NCI-H524 treated with DMSO at 0.1 percent for 48 hours (cell line): ENCODE data around the gene LIF.
"Not testable (repeated sequence)": the region's sequence is repeated elsewhere in the genome, so short reads cannot be mapped to it uniquely, and the experiment has no call there.

Experiments used
- DNase-seq: peaks from one replicate; lab custom pipeline; 2025; lab: John Stamatoyannopoulos, UW

LIF gene

DNA sequence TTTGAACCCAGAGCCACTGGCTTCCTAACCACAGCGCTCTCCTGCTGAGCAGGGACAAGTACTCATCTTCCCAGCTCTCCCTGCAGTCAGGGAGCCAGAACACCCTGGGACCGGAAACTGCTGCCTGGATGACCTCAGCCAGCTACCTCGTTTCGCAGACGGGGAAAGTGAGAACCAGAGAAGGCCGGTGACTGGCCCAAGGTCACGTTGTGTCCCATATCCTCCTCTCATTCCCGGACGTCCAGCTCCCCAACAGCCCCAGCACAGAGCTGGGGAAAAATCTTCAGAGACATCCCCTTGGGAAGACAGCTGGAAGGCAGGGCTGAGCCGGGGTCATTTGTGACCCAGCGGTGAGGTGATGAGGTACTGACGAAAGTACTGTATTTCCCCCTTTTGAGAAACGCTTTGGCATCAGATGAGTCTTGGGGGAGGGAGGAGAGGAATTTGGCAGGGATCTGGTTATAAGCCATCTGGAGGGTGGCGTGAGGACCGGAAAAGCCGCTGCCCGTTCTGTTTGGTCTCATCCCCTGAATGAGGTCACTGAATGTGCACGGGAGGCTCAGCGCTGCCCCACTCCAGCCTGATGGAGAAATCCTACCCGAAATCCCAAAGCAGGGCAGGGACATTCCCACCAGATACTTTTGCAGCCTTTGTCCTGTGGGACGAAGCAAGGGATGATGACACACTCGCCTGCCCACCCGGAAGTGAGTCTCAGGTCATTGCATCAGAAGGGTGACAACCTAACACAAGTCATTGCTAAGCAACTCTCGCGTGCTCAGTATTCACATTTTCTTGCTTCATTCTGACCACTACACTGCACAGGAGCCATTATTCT is 41.1 kb downstream of the LIF start:
- DNase-seq, result no peak

DNA sequence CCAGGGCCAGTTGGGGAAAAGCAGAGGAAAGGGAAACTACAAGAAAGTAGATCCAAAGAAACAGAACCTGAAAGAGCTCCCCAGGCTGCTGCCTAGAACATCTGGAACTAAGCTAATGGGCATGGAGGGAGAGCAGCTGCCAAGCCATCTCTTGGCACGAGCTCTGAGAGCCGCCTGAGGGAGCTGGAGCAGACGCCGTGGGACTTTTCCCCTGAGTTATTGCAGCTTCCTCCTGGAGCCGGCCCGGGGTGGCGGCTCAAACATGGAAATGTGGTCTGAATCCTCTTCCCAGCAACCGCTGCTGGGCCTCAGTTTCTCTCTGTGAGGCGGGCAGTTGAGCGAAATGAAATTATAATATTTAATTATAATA is 41.8 kb downstream of the LIF start:
- no peak for DNase-seq

DNA sequence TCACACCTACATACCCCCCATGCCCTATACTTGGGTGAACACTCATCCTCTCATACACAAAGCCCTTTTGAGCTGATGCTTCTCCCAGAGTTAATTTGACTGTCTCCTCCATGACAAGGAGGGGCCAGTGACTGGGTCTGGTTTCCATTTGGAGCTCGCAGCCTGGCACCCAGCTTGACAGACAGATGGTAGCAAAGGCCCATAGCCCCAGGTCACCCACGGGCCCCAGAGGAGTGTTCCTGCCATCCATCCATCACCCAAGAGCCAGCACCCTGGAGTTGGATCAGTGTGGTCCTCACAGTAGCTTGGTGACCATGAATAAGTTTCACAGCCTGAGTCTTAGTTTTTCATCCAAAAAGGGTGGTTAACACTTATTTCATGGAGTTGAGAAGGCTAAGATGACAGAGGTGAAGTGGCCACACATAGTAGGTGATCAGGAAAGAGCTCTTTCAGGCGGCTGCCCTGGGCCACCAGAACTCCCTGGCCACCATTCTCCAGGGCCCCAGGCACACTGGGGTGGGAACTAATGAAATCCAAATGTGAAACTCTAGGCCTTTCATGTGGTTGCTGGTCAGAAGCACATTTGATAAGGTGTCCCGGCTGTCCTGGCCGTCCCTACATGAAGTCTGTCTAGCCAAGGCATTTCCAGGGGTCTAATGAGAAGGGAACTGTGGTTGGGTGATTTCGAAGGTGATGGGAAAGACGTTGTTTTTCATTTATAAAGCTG is 42.4 kb downstream of the LIF start:
- no peak for DNase-seq

DNA sequence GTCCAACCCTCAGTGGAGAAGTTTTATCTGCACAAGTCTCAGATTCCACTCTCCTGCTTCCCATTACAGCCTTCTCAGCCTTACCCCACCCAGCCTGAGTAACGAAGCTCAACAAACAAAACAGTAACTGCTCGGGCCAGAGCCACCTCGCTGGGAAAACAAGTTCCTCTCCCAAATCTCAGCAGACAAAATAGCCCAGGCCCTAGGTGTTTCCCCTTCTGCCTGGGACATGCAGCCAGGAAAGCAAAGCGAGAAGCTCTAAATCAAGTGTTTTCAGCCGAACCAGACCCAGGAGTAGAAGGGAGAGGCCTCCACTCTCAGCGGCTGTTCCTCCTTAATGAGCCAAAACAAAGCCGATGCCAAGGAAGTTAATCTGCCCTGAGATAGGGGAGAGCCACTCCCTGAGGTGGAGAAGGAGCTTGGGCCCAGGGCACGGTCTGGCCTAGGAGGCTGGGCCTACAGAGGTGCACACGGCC is 44.0 kb downstream of the LIF start:
- DNase-seq, result no peak

DNA sequence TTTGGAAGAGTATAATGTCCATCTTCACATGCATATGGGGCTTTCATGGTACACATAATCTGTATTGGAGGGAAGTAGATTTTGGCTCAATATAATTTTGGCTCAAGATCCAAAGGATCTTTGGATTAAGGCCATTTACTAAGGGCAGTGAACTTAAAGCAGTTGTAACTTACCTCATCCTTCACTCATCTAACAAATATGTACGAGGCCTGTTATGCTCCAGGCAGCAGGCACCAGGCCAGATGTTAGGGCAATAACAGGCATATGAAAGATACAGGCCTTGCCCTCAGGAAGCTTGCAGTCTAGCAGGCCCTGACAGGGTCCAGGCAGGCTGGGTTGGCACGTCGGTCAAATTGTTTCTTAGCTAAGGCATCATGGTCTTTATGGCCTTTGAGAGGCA is 44.6 kb downstream of the LIF start:
- DNase-seq, result no peak

DNA sequence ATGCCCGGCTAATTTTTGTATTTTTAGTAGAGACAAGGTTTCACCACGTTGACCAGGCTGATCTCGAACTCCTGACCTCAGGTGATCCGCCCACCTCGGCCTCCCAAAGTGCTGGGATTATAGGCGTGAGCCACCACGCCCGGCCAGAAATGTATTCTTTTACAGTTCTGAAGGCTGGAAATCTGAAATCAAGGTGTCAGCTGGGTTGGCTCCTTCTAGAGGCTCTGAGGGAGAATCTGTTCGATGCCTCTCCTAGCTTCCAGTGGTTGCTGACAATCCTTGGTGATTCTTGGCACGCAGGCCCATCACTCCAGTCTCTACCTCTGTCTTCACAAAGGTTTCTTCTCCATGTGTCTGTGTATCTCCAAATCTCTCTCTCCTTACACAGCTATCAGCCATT is 45.7 kb downstream of the LIF start:
- DNase-seq, result not testable (repeated sequence)

DNA sequence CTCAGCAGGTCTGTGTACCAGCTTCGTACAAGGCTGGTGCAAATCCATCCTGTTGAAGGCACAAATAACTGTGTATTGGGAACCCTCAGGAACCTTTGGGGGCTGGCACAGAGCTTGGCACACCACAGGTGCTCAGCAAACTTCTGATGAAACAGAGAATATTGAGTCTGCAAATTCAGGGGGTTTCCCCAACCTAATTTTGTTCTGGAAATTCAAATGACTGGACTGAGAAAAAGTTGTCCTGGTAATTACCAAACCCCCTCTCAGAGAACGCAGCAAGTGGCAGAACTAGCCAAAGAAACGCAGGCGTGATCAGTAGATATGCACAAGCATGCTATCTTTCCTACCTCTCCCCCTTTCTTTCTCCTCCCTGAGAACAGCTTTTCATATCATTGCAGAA is 47.6 kb downstream of the LIF start:
- no peak for DNase-seq

DNA sequence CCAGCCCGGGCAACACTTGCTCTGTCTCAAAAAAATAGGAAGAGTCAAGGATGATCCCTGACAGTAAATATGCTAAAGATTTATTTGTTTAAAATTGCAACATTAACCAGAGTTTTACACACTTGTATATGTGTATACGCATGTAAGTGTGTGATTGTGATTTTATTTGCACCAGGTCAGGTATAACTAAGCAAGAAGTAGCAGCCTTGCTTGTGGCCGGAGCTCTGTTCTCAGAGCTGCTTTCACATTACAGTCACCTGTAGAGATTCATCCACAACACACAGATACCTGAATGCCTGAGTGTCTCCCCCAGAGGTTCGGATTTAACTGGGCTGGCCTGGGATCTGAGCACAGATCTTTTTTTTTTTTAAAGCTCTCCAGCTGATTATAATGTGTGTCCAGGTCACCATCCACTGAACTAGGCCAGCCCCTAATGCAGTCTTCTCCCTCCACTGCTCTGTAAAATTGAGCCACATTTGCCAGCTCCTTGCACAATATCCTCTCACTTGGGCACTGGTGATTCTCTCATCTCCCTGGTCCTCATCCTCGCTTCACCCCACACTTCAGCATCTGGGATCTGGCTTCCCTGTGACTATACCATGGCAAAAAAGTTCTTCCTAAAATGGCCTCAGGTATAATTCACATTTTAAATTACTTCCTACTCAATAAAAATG is 48.3 kb downstream of the LIF start:
- no peak for DNase-seq

DNA sequence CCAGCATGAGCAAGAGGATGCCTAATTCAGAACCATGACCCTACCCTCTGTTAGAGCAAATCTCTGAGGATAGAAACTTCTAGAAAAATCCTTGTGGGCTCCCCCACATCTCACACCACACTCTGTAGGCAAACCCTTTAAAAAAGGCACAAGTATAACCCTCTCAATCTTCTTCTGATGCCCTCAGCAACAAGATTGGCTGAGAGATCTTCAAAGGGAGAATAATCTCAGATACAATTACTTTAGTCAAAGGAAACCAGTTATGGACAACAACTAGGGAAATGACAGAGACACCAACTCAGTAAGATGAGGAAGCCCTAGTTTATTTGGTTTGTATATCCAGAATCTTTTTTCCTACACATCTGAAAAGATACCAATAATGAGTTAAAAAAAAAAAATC is 49.2 kb downstream of the LIF start:
- no peak for DNase-seq

DNA sequence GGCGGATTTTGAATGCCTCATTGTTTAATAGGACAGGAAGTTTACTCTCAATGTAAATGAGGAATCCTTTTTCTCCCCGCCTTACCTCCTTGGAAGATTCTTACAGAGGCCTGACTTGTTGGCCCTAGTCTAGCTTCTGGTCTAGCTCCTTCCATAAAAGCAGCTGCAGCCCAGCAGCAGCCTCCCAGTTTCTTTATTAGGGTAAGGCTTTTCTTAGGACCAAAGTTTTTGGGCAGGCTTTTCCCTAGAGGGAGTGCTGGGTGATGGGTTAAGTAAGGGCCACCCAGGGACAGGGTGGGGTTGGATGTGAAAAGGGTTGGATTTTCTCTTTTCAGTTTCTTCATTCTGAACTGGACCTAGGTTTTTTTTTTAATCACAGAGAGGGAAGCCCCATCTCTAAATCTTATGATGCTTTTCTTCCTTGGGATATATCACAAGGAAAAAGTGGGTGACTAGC is 49.7 kb downstream of the LIF start:
- no peak for DNase-seq

DNA sequence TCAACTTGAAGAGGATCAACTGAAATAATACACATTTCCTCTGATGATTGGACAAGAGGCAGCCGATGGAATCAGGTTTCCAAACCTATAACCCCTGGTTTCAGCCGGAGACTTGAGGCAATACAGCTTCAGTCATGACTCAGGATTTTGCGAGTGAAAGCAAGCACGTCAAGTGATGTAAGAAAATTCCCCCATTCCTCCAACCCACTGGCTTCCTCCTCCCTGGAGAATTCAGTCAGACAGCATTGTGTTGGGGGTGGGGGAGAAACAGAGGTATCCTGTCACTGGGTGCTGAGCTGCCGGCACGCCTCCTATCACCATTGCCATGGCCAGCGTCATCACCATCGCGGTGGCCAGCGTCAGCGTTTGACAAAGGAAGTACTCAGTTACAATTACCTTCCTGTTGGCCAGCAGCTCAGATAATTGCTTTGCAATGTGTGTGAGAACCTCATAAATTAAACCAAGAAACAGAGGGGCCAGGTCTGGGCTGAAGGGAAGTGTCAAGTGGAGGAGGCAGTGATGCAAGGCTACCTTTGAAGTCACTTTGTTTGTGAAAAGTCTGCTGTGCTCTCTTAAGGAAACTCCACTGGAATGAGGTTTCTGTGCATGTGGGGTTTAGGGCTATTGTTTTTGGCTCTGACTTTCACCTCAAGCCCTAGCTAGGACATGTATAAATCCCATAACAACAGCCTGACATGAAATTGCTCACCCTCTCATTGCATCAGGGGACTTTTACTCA is 50.2 kb downstream of the LIF start:
- peak; percentile 95 for DNase-seq

DNA sequence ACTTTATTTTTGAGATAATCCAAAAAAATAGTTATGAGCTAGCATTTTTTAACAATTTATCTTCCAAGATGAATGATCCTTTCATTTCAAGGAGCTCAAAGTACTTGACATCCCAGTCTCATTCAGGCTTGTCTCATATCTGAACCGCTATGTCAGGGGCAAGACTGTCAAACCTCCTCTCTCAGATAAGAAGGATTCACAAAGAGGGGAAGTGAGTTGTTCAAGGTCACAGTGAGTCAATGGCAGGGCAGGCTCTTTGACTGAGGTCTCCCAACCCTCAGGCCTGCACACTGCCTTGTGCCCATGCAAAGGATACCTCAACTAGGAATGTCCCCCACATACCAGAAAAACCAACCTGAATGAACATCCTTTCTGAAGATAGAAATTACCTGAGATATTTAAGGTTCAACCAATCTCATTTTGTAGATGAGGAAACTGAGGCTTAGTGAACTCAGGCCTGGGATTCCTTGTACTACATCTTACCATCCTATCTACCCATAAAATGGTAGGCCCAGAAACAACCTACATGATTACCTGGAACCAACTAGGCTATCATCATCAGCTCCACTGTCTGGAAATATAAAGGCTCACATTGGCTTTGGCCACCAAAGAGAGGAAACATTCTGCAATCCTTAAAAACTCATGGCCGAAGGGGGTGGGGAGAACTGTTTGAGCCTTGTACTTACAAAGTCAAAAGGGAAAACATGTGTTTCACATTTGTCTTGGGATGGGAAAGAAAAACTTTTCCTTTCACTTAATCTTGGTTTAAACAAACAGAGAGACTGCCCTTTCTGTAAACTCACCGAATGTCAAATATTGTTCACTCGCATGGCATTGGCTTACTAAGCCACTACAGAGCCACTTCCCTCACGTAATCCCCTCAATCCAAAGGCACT is 51.1 kb downstream of the LIF start:
- no peak for DNase-seq

DNA sequence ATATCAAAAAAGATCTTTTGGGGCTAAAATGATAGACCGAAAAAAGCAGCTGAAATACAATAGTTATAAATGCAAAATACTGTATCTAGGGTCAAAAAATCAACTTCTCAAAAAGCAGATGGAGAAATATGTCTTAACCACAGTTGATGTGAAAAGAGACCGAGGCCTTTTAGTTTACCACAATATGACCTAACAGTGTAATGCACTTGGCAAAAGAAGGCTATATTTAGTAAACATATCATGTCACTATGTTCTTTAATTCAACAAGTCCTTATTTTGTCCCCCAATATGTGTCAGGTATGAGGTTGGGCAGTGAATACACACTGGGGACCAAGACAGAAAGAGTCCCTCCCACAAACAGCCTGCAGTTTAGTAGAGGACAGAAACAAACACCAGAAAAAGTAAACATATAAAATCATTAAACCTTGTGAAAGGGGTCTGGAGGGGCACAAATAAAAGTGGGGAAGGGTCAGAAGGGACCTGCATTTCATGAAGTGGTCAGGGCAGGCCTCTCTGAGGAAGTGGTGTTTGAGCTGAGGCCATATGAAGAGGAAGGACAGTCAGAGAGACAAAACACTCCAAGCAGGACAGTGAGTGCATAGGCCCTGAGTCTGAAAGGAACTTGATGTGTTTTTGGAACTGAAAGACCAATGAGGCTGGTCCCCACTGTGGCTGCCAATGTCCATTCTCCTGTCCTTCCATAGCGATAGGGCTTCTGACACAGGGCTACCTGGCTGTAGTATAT is 53.4 kb downstream of the LIF start:
- no peak for DNase-seq

DNA sequence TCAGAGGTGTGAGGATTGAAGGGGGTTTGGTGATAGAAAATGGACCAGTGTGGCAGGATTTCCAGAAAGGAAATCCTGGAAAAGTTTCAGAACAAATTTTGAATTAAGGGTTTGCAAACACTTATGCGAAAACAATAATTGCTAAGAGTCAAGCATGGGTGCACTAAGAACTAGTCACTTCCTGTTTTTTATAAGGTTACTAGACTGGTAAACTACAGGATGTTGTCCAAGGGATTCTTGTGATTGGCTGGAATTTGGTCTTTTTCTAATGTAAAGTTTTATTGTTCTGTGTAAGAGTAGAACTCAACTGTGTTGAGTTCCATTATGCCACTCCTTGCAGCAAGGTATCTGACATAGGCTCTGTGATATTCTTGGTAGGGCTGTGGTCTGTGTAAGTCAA is 54.1 kb downstream of the LIF start:
- DNase-seq, result no peak

DNA sequence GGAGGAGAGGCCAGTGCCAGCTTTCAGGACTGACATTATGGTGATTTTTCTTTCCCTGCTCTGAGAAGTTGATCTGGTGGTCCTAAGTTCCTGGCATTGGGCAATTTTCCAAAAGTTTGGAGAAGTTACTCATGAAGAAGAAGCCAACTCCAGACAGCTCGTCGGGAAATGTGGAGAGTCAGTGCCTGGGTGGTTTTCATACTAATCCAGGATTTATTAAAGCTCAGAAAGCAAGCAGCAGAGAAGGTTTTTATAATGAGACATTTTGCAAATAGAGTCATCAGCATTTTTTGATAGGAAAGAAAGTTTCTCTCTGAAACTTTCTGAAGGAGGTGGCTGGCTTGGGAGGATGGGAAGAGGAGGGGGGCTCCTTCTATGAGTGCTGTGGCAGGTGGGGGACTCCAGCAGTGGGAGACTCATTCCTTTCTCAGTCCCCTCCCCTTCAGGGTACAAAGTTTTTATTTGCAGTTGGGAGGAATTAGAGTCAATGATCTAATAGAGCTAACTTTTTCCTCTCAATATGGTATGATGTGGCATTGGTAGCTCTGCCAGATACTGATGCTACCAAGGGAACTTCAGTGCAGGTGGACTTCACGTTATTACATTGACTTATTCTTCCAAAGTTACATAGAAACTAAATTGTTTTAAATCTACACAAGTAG is 55.4 kb downstream of the LIF start:
- no peak for DNase-seq

DNA sequence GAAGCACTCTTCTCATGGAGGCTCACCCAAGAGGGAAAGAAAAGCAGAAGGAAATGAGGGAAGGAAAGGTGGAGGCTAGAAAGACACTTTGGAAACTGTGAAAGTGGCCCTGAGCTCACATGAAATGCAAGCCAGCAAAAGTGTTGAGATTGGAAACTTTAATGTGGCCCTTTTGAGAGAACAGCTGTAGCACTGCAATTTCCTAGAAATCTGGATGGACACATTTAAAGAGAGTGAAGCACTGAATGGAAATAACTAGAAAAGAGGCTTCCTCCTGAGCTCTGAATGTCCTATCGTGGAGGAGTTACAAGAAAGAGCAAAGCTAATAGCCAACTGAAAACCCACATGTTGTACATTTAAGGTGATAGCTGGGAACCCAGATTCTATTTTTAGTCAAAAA is 56.0 kb downstream of the LIF start:
- no peak for DNase-seq
